CD1c-positive myeloid dendritic cell (primary cell): ENCODE results near the gene IMPG2.

Source experiments
- DNase-seq: peaks from one replicate; pipeline ENCODE4 v3.0.0-alpha.2; 2016; ENCODE audit errors: extremely low spot score

Gene IMPG2

DNA sequence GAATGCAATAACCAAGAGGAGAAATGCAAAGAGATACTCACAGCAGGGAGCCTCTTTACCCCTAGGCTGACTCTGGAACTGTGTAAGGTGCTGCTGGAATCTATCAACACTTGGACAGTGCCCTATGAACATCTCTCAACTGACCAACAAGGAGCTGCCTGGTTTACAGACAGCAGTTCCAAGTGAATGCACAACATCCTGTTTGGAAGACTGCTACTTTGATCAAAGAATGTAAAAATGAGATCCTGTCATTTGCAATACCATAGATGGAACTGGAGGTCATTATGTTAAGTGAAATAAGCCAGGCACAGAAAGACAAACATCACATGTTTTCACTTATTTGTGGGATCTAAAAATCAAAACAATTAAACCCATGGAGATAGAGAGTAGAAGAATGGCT is 136.3 kb downstream of the IMPG2 start:
- DNase-seq, result no peak

DNA sequence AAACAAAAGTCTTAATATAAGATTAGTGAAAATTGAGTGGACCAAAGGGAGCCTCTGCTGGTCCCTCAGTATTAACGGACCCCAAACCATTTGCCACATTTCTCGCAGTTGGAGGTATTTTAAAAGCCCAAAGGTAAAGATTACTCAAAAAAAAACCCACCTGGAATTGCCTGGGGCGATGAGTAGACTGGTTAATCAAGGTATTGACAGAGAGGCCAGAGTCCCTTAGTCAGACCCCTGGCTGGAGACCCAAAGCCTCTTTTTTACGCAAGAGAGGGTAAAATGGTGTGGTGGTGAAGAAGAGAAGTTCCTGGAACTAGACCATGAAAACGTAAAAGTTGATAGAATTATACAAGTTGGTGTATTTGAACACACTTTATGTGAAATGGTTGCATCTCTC is 137.2 kb downstream of the IMPG2 start:
- no peak for DNase-seq

DNA sequence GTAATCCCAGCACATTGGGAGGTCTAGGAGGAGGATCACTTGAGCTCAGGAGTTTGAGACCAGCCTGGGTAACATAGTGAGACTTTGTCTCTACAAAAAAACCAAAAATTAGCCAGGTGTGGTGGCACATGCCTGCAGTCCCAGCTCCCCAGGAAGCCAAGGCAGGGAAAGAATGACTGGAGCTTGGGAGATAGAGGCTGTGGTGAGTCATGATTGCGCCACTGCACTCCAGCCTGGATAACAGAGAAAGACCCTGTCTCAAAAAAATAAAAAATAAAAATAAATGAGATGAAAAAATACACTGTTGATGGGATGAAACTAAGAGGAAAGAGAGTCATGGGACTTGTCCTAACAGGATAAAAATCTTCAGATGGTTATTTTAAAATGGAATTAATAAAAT is 137.6 kb downstream of the IMPG2 start:
- no peak for DNase-seq

DNA sequence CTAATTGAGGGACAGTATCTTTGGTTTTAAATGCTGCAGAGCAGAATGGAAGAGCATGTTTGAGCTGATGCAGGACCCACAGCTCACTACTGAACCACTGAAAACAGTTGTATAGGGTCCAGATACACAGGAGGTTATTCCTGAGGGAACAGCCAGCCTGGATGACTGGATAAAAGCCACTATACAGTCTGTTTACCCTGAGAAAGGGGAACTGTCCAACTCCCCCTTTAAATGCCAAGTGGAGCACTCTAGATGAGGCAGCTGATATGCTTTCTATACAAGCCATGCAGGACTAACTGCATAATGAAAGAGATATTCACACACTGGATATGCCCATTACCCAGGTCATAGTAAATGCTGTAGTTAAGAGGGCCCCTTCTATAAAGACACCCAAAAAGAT is 138.6 kb downstream of the IMPG2 start:
- DNase-seq, result no peak

DNA sequence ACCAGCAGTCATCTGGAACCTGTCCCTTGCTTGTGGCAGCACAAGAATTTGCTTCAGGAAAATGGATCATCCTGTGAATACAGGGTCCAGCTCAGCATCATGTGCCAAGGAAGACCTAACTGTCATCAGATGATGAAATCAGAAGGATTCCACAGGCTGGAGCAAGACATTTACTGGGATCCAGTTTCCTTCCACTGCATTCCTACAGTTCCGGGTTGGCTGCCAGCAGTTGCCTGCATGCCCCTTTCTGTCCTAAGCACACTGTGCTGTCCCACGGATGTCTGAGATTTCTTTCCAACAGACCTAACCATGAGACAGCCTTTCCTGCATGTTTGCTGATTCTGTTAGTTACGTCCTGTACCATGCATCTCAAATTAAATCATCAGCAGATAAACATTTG is 140.7 kb downstream of the IMPG2 start:
- DNase-seq, result no peak

DNA sequence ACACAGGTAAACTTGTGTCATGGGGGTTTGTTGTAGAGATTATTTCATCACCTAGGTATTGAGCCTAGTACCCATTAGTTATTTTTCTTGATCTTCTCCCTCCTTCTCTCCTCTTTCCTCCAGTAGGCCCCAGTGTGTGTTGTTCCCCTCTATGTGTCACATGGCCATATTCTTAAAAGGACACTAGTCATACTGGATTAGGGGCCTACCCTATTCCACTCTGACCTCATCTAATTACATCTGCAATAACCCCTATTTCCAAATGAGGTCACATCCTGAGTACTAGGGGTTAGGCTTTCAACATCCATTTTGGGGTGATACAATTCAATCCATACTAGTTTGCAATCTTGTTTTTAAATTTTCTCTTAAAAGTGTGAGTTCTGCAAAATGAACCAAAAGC is 142.8 kb downstream of the IMPG2 start:
- DNase-seq, result no peak
